ENCODE results near the gene UBALD2. TPM values are rescaled to one million over a fixed set of nuclear protein-coding genes. Genes with fewer than 3 reads are reported as not detected.

Gene UBALD2
- total and polyA plus RNA-seq, 2 of the 13 experiments (the other 11 are each of a cell fraction or from before 2014, with no cell fraction given) = 3.3 to 89.7 TPM

- TF ChIP-seq CSRNP1 (CRISPR knock-in tag; IDR thresholded peaks at IDR 0.05) (peak; percentile 38; the same call in 1 of the 2 replicates), ZNF589 (CRISPR knock-in tag; conservative IDR thresholded peaks at IDR 0.05) (peak; percentile 55; the same call in 1 of the 2 replicates), ATRX (CRISPR knock-in tag; IDR thresholded peaks at IDR 0.05; ENCODE audit: borderline replicate concordance) (no peak), HNF1B (CRISPR knock-in tag; IDR thresholded peaks at IDR 0.05) (peak; percentile 95), ZNF468 (CRISPR knock-in tag; IDR thresholded peaks at IDR 0.05) (no peak), TCF7 (IDR thresholded peaks at IDR 0.05; ENCODE audit: low read depth) (peak; percentile 77), PHF21A (CRISPR knock-in tag; IDR thresholded peaks at IDR 0.05) (peak; percentile 59), YEATS2 (CRISPR knock-in tag; IDR thresholded peaks at IDR 0.05; ENCODE audit: borderline replicate concordance) (no peak), CCAR2 (optimal IDR thresholded peaks at IDR 0.05; ENCODE audit: low read depth, low read length) (no peak), SMAD9 (CRISPR knock-in tag; IDR thresholded peaks at IDR 0.05) (no peak), ZNF672 (CRISPR knock-in tag; IDR thresholded peaks at IDR 0.05) (no peak), ZNF337 (CRISPR knock-in tag; IDR thresholded peaks at IDR 0.05; ENCODE audit: borderline replicate concordance, low read depth) (no peak), ZNF331 (CRISPR knock-in tag; IDR thresholded peaks at IDR 0.05) (no peak; the same call in 1 of the 2 replicates), ZNF350 (CRISPR knock-in tag; IDR thresholded peaks at IDR 0.05; ENCODE audit: borderline replicate concordance, low read depth) (peak; percentile 60; the same call in 1 of the 2 replicates), JUND (CRISPR knock-in tag; IDR thresholded peaks at IDR 0.05) (peak; percentile 55; the same call in 1 of the 2 replicates), CHCHD3 (CRISPR knock-in tag; IDR thresholded peaks at IDR 0.05) (no peak), ZNF530 (CRISPR knock-in tag; IDR thresholded peaks at IDR 0.05; ENCODE audit: low read depth) (no peak), ZNF546 (CRISPR knock-in tag; conservative IDR thresholded peaks at IDR 0.05) (no peak), ZNF740 (CRISPR knock-in tag; IDR thresholded peaks at IDR 0.05) (no peak), RARG (CRISPR knock-in tag; IDR thresholded peaks at IDR 0.05; ENCODE audit: low read depth) (no peak), HOXA9 (CRISPR knock-in tag; IDR thresholded peaks at IDR 0.05; ENCODE audit: borderline replicate concordance) (no peak), ZNF761 (CRISPR knock-in tag; conservative IDR thresholded peaks at IDR 0.05) (no peak)
Observed at GRCh38 chr17:76237859-76238313, 27.3 kb upstream of the UBALD2 start (continued).

Measured in HepG2 (cell line).